Stimulated activated CD4-positive, alpha-beta T cell treated with anti-CD3 and anti-CD28 coated beads, Interleukin-4, amount 100 ng/mL, for 24 hours (primary cell): ENCODE measurements around the gene IFT27.
A peak's percentile ranks its signal among the peaks of the same experiment; 100 is the strongest.
"Not testable (repeated sequence)": the region's sequence is repeated elsewhere in the genome, so short reads cannot be mapped to it uniquely, and the experiment has no call there.

Experiments
- DNase-seq: peaks from one replicate; pipeline ENCODE4 v3.0.0-alpha.2; 2020

Gene IFT27

GRCh38 chr22:36764641-36765040 lies 11.3 kb downstream of the IFT27 start:
- no peak for DNase-seq

GRCh38 chr22:36764060-36764459 lies 11.9 kb downstream of the IFT27 start:
- DNase-seq = no peak

GRCh38 chr22:36763576-36763975 lies 12.3 kb downstream of the IFT27 start:
- no peak for DNase-seq

GRCh38 chr22:36762687-36763260 lies 13.1 kb downstream of the IFT27 start:
- DNase-seq = no peak

GRCh38 chr22:36761553-36762240 lies 14.2 kb downstream of the IFT27 start:
- DNase-seq = no peak

- no peak for DNase-seq
Measured at GRCh38 chr22:36760786-36761185, 15.1 kb downstream of the IFT27 start.

GRCh38 chr22:36759481-36760159 lies 16.3 kb downstream of the IFT27 start:
- no peak for DNase-seq

- no peak for DNase-seq
Measured at GRCh38 chr22:36758792-36759271, 17.1 kb downstream of the IFT27 start.

- peak; percentile 80 for DNase-seq
Measured at GRCh38 chr22:36757668-36758211, 18.2 kb downstream of the IFT27 start.

GRCh38 chr22:36756746-36757655 lies 18.9 kb downstream of the IFT27 start:
- DNase-seq = no peak

GRCh38 chr22:36756031-36756430 lies 19.9 kb downstream of the IFT27 start:
- no peak for DNase-seq

- DNase-seq = no peak
Measured at GRCh38 chr22:36755316-36755715, 20.6 kb downstream of the IFT27 start.

GRCh38 chr22:36754881-36755280 lies 21.0 kb downstream of the IFT27 start:
- DNase-seq = not testable (repeated sequence)

GRCh38 chr22:36753916-36754315 lies 22.0 kb downstream of the IFT27 start:
- DNase-seq = no peak

- DNase-seq = no peak
Measured at GRCh38 chr22:36753120-36753802, 22.7 kb downstream of the IFT27 start.

GRCh38 chr22:36746375-36746970 lies 29.4 kb downstream of the IFT27 start:
- DNase-seq = no peak

- no peak for DNase-seq
Measured at GRCh38 chr22:36745301-36745995, 30.5 kb downstream of the IFT27 start.

- no peak for DNase-seq
Measured at GRCh38 chr22:36744791-36745190, 31.1 kb downstream of the IFT27 start.

GRCh38 chr22:36744413-36744765 lies 31.5 kb downstream of the IFT27 start:
- DNase-seq = no peak

- no peak for DNase-seq
Measured at GRCh38 chr22:36743591-36744412, 32.1 kb downstream of the IFT27 start.
